ENCODE results near the gene MUC2.

Gene MUC2

GRCh38 chr11:1037506-1038055 is 37.1 kb upstream of the MUC2 start:
- no peak for DNase-seq

- DNase-seq, result no peak
These were observed 36.3 kb upstream of the MUC2 start for GRCh38 chr11:1038361-1038760.

- DNase-seq, result no peak
These were observed 35.8 kb upstream of the MUC2 start for GRCh38 chr11:1038921-1039320.

DNA sequence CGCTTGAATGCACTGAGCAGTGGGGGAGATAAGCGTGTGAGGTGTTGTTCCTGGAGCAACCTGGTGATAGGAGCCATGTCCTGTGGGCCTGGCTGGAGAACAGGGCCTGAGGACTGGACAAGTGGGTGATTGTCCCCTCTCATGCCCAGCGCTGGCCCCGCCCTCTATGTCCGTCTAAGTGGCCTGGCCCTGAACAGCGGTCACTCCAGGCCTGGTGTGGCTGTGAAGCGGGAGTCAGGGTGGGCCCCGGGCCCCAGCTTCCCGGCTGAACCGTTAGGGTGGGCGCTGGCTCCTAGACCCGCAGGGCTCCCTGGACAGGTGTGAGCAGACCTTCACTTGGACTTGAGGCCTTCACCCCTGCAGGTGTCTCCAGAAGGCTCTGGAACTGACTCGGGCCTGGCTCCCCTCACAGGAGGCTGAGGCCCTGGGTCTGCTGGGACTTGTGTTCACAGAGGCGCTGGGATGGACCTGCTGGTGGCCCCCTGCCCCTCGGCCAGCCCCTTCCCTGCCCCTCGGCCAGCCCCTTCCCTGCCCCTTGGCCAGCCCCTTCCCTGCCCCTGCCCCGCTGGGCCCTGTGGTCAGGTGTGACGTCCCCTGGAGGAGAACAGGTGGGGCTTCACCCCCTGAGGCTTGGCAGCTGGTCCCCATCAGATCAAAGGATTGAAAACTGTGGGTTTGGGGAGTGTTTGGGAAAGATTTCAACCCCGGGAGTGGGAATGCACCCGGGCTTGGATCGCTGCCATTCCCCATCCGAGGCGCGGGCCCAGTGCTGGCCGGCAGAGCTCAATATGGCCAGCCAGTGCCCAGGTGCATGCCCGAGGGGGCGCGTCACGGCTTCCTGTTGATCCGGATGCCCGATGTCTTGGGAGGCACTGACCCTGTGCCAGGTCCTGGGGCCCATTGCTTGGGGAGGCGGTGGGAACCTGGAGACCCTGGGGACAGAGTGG is 34.9 kb upstream of the MUC2 start:
- no peak for DNase-seq

DNA sequence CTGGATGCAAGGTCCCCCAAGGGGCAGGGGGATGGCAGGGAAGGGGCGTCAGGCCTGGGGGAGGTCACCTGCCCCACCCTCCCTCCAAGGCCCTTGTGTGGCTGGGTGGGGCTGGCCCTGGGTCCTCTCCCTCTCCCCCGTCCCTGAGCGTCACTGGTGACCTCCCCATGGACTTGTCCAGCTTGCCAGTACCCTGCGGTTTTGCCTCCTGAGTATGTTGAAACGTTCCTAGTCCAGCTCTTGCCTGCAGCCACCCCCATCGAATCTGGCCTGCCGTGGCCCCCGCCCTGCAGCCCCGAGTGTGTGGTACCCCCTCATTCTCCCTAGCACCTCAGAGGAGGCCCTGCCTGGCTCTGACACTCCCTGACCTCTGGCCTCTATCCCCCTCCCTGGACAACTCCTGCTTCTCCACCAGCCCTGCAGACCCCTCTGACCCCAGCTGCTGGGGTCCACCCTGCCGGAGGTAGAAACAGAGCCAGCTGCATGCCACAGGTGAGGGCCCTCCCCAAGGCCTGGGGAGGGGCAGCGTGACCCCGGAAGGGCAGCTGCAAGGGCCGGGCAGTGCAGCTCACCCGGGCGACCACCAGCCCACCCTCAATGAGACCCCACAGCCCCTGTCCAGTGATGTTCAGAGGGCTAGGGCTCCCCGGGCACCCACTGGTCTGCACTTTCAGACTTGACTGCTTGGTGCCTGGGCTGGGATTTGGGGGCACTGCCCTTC is 34.1 kb upstream of the MUC2 start:
- no peak for DNase-seq

DNA sequence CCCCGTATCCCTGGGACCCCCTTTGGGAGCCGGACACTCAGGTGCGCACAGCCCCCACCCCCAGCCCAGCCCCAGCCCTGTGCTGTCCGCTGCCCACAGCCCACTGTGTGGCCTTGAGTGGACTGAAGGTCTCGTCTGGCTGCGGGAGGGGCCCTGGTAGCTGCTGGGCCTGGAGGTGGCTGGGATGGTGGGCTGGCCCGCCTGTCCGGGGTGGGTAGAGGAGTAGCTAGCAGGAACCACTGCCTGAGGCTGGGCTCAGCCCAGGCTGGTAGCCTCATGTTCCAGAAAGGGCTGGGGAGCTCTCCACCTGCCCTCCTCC is 33.6 kb upstream of the MUC2 start:
- DNase-seq, result no peak

DNA sequence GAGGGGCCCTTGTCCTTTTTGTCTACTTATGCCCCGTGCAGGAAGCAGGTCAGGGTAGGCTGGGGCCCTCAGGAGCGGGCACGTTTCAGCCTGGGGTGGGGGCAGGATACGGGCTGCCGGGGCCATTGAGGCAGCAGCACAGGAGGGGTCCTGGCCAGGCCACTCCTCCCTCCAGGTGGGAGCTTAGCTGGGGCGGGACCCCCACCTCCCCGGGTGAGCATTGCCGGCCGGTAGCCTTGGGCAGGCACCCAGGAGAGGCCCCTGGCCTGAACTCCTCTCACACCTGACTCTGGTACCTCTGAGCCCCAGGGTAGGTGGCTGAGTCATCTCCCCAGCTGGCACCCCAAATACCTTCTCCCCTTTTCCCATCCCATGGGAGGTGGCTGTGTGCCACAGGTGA is 33.2 kb upstream of the MUC2 start:
- no peak for DNase-seq

DNA sequence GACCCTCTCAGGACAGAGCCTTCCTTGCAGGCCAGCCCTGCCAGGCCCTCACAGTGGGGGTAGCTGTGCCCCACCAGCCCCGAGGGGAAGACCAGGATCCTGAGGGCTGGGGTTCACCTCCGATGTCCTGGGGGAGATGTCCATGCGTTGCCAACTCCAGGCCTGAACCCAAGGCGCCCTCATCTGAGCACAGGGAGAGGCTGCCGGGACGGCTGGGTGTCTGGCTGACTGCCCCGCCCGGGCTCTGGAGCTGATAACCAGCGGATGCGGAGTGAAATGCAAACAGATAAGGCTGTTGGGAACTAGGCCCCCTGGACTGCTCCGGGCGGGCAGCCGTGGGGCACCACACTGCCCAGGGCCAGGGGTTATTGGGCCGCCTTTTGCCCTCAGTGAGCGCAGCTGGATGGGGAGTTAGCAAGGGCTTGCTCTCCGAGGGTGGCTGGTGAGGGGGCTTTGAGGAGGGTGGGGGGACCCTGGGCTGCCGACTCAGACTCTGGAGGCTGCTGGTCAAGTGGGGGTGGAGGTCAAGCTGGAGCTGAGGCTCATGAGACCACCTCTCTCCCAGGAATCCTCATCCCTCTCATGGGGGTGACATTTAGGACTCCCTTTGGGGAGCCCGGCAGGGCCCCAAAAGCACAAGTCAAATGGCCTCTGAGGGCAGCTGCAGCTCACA is 32.6 kb upstream of the MUC2 start:
- no peak for DNase-seq

GRCh38 chr11:1042626-1043562 is 31.8 kb upstream of the MUC2 start:
- DNase-seq, result no peak

DNA sequence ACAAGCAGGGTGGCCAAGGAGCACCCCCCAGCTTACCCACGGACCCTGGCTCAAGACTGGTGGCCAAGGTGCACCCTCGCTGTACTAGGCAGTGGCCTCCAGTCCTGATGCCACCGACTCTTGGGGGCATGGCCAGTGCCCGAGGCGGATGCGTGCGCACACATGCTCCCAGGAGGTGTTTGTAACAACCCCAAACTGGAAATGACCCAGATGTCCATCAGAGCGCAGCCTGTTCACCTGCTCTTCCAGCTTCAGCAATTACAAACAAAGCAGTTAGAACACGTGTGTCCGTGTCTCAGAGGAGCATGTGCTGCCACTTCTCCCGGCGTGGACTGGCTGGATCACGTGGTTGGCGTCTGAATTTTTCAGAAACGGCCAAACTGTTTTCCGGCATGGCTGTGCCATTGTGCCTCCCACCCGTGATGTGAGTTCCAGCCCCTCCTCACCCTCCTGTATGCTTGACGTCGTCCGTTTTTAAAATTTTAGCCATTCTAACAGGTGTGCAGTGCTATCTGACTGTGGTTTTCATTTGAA is 31.0 kb upstream of the MUC2 start:
- DNase-seq, result no peak

- no peak for DNase-seq
These were observed 30.5 kb upstream of the MUC2 start for GRCh38 chr11:1044160-1044559.

DNA sequence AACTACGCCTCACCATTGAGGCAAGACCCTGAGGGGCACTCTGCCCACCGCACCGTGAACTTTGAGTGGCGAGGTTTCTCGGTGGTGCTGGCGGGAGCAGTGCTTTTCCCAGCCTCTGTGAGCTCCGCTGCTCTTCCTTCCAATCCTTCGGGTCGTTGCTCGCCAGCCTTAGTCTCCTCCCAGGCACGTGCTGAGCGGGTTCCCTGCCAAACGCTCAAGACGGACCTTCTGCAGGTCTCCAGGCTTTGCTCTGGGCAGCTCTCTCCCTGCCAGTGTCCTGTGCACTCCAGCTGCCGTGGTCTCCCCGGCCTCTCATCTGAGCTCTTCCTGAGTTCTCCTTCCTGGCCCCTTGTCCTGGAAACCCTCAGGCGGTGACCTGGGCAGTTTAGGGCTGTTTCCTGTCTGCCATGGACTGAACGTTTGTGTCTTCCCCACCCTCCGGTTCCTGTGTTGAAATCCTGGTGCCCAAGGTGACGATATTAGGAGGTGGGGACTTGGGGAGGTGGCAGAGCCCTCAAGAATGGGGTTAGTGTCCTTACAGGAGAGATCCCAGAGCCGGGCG is 27.0 kb upstream of the MUC2 start:
- no peak for DNase-seq

- DNase-seq, result no peak
These were observed 26.2 kb upstream of the MUC2 start for GRCh38 chr11:1048375-1049070.

DNA sequence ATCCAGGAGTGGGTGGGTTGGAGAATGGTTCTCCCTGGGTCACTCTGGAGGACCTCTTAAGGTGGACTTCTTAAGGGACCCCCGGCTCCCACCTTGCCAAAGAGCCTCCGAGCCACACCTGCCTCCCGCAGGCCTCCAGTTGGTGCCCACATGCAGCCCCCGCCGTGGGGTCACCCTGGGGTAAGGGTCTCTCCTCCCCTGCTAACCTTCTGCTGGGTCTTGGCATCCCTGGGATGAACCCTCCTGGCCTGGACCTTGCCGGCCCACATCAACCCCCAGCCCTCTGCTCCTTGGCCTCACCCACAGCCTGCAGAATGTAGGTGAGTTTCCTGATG is 25.6 kb upstream of the MUC2 start:
- no peak for DNase-seq

- no peak for DNase-seq
These were observed 25.2 kb upstream of the MUC2 start for GRCh38 chr11:1049431-1049891.

GRCh38 chr11:1049911-1050580 is 24.6 kb upstream of the MUC2 start:
- DNase-seq, result no peak

GRCh38 chr11:1050581-1051355 is 23.9 kb upstream of the MUC2 start:
- DNase-seq, result peak; percentile 15 to 72

- no peak for DNase-seq
These were observed 23.1 kb upstream of the MUC2 start for GRCh38 chr11:1051356-1052132.

Data from NCI-H446 (cell line).